IMR-90 (cell line): ENCODE data around the gene MMS19. TPM values are rescaled to one million over a fixed set of nuclear protein-coding genes. Genes with fewer than 3 reads are reported as not detected.
A peak's percentile ranks its signal among the peaks of the same experiment; 100 is the strongest.

Source experiments
- ATAC-seq: fragments of 200-7000 bp; cut with Tn5 transposase; 2 replicates; pipeline ENCODE4 v1.9.1; 2020; ENCODE audit warnings: low read depth, mild to moderate bottlenecking, moderate library complexity
- BruUV-seq: library from RNA; stranded (reverse); fragments of 400-500 nt; replicated peaks from 2 replicates; lab custom pipeline; 2021; lab: Mats Ljungman, UMichigan
- CTCF ChIA-PET: fragments of 300-600 bp; formaldehyde crosslinking; extraction: SDS; loops from one replicate; lab custom pipeline; 2021; ENCODE audit warnings: antibody characterized with exemption; lab: Yijun Ruan, JAX
- POLR2A ChIA-PET: fragments of 300-600 bp; sonication (Branson Sonifier 250); formaldehyde crosslinking; loops from one replicate; lab custom pipeline; 2022; ENCODE audit warnings: antibody characterized with exemption; ENCODE audit not compliant: unreplicated experiment; lab: Charles Lee
- DNase-seq: peaks from one replicate; pipeline ENCODE4 v3.0.0; 2013
- H2AFZ ChIP-seq: replicated peaks from 2 replicates; pipeline ENCODE3; 2013; ENCODE audit warnings: low read length, mild to moderate bottlenecking; ENCODE audit not compliant: poor library complexity
- H2AK5ac ChIP-seq: 2 replicates; pipeline ENCODE4 v1.6.1; 2013; ENCODE audit warnings: low read depth, low read length, inconsistent platforms
- H2AK9ac ChIP-seq: replicated peaks from 2 replicates; pipeline ENCODE3; 2013; ENCODE audit warnings: mild to moderate bottlenecking, low read depth, low read length, moderate library complexity; ENCODE audit not compliant: poor library complexity
- H2BK120ac ChIP-seq: 2 replicates; pipeline ENCODE4 v1.6.1; 2013; ENCODE audit warnings: low read depth, low read length, inconsistent platforms
- H2BK15ac ChIP-seq: 3 replicates; pipeline ENCODE4 v1.6.1; 2013; ENCODE audit warnings: low read depth, low read length, inconsistent platforms
- H2BK20ac ChIP-seq: 2 replicates; pipeline ENCODE4 v1.6.1; 2013; ENCODE audit warnings: low read depth, mild to moderate bottlenecking, inconsistent platforms, low read length, moderate library complexity
- H2BK5ac ChIP-seq: 2 replicates; pipeline ENCODE4 v1.6.1; 2013; ENCODE audit warnings: mild to moderate bottlenecking, low read depth, low read length, inconsistent platforms; ENCODE audit not compliant: poor library complexity, severe bottlenecking
- H3K14ac ChIP-seq: replicated peaks from 2 replicates; pipeline ENCODE4 v1.6.1; 2013; ENCODE audit warnings: low read depth, low read length, inconsistent platforms
- H3K18ac ChIP-seq: 2 replicates; pipeline ENCODE4 v1.6.1; 2013; ENCODE audit warnings: low read depth, low read length, control low read depth
- H3K23ac ChIP-seq: 2 replicates; pipeline ENCODE4 v1.6.1; 2013; ENCODE audit warnings: low read depth, low read length, inconsistent platforms
- H3K27ac ChIP-seq: 2 replicates; pipeline ENCODE4 v1.5.1; 2013; ENCODE audit warnings: mild to moderate bottlenecking, control low read depth, low read length; ENCODE audit not compliant: insufficient read depth
- H3K27me3 ChIP-seq: 2 replicates; pipeline ENCODE4 v1.6.1; 2013; ENCODE audit warnings: low read length; ENCODE audit not compliant: control insufficient read depth, insufficient read depth
- H3K36me3 ChIP-seq: 2 replicates; pipeline ENCODE4 v1.6.1; 2013; ENCODE audit warnings: low read length, mixed read lengths; ENCODE audit not compliant: control insufficient read depth, insufficient read depth
- H3K4ac ChIP-seq: 2 replicates; pipeline ENCODE4 v1.6.1; 2013; ENCODE audit warnings: low read depth, low read length, inconsistent platforms
- H3K4me1 ChIP-seq: 2 replicates; pipeline ENCODE4 v1.6.1; 2013; ENCODE audit warnings: low read length, mixed read lengths; ENCODE audit not compliant: control insufficient read depth, insufficient read depth
- H3K4me2 ChIP-seq: 2 replicates; pipeline ENCODE4 v1.6.1; 2013; ENCODE audit warnings: low read depth, mild to moderate bottlenecking, control low read depth, low read length, moderate library complexity
- H3K4me3 ChIP-seq: 2 replicates; pipeline ENCODE4 v1.5.1; 2013; ENCODE audit warnings: low read depth, mild to moderate bottlenecking, control low read depth, low read length, moderate library complexity; ENCODE audit not compliant: insufficient read depth
- H3K56ac ChIP-seq: 2 replicates; pipeline ENCODE4 v1.6.1; 2013; ENCODE audit warnings: low read length, inconsistent platforms; ENCODE audit not compliant: insufficient read depth; ENCODE audit errors: extremely low read depth
- H3K79me1 ChIP-seq, 2 experiments: 2 replicates each; pipeline ENCODE4 v1.6.1; 2013; ENCODE audit warnings: low read length in 2 of 2, inconsistent platforms in 1 of 2, low read depth in 1 of 2
- H3K9ac ChIP-seq: 2 replicates; pipeline ENCODE4 v1.6.1; 2013; ENCODE audit warnings: low read depth, low read length, control low read depth
- H3K9me1 ChIP-seq: 2 replicates; pipeline ENCODE4 v1.6.1; 2013; ENCODE audit warnings: low read length, inconsistent platforms; ENCODE audit not compliant: insufficient read depth
- H3K9me3 ChIP-seq: 2 replicates; pipeline ENCODE4 v1.6.1; 2013; ENCODE audit warnings: low read length; ENCODE audit not compliant: control insufficient read depth, insufficient read depth
- H4K20me1 ChIP-seq: 2 replicates; pipeline ENCODE4 v1.6.1; 2013; ENCODE audit warnings: low read length, inconsistent platforms; ENCODE audit not compliant: insufficient read depth
- H4K5ac ChIP-seq: 2 replicates; pipeline ENCODE4 v1.6.1; 2013; ENCODE audit warnings: mild to moderate bottlenecking, low read depth, low read length, control low read depth
- H4K8ac ChIP-seq, 2 experiments: 2 replicates each; pipeline ENCODE4 v1.6.1; 2013; ENCODE audit warnings: low read depth in 2 of 2, low read length in 2 of 2, control low read depth in 1 of 2, inconsistent platforms in 1 of 2
- H4K91ac ChIP-seq: 2 replicates; pipeline ENCODE4 v1.6.1; 2013; ENCODE audit warnings: low read depth, low read length, inconsistent platforms; ENCODE audit not compliant: insufficient read depth
- BHLHE40 ChIP-seq: fragments of 150-350 bp; IDR thresholded peaks from 2 replicates; pipeline ENCODE4 v1.6.1; 2016; ENCODE audit warnings: mild to moderate bottlenecking, low read depth, low read length
- CEBPB ChIP-seq: IDR thresholded peaks from 2 replicates; pipeline ENCODE4 v1.6.1; 2012; ENCODE audit warnings: low read depth, low read length, improper control_type of control experiment
- MXI1 ChIP-seq: IDR thresholded peaks from 2 replicates; pipeline ENCODE4 v1.6.1; 2012; ENCODE audit warnings: low read depth, mild to moderate bottlenecking, low read length, moderate library complexity, borderline replicate concordance
- NFE2L2 ChIP-seq: fragments of 150-350 bp; IDR thresholded peaks from 2 replicates; pipeline ENCODE4 v1.6.1; 2016; ENCODE audit warnings: low read depth, mild to moderate bottlenecking, low read length
- POLR2A ChIP-seq: IDR thresholded peaks from 2 replicates; pipeline ENCODE4 v1.6.1; 2012; ENCODE audit warnings: mild to moderate bottlenecking, low read depth, low read length
- RAD21 ChIP-seq: IDR thresholded peaks from 2 replicates; pipeline ENCODE4 v1.6.1; 2012; ENCODE audit warnings: low read length, improper control_type of control experiment
- RCOR1 ChIP-seq: IDR thresholded peaks from 2 replicates; pipeline ENCODE4 v1.6.1; 2012; ENCODE audit warnings: mild to moderate bottlenecking, low read length, improper control_type of control experiment; ENCODE audit not compliant: insufficient replicate concordance
- WGBS, 2 experiments: methylation state at CpG; one replicate each; pipeline versions ENCODE4 v1.1.5 to v1.1.7; 2013; ENCODE audit warnings: missing lambda C conversion rate in 2 of 2; ENCODE audit not compliant: insufficient read length in 1 of 2; ENCODE audit errors: extremely low coverage in 2 of 2; 5-methylcytosine and 5-hydroxymethylcytosine counted together
- dilution Hi-C: fragments of 300-500 bp; cut with HindIII; formaldehyde crosslinking; loops from one replicate; pipeline ENCODE4 v1.14.3; 2018; ENCODE audit warnings: low sequenced_read_pairs; ENCODE audit not compliant: unreplicated experiment
- in situ Hi-C: fragments of 300-500 bp; cut with MboI; formaldehyde crosslinking; loops from 3 replicates; pipeline ENCODE4 v1.14.3; 2019; ENCODE audit warnings: low sequenced_read_pairs, inconsistent platforms, mixed read lengths
- intact Hi-C: fragments of 100-400 bp; cut with micrococcal nuclease; formaldehyde crosslinking; loops from 2 replicates; pipeline ENCODE4 v1.10.0; 2022
- polyA plus RNA-seq, 3 experiments: library from polyadenylated mRNA; depleted of rRNA; stranded (reverse); fragments of >200 nt; gene quantifications; 2 replicates each; pipeline ENCODE4 v1.2.3, GENCODE V29; 2012; ENCODE audit warnings: low replicate concordance in 1 of 3
- total RNA-seq: library from RNA; depleted of rRNA; stranded (reverse); fragments of >200 nt; gene quantifications from 2 replicates; pipeline ENCODE4 v1.2.3, GENCODE V29; 2012
- TF ChIP-seq, protein P1 (sequence below): fragments of 150-350 bp; IDR thresholded peaks from 2 replicates; pipeline ENCODE4 v1.6.1; 2016; ENCODE audit warnings: low read depth, mild to moderate bottlenecking, low read length, moderate library complexity, borderline replicate concordance
- TF ChIP-seq, protein P2 (sequence below): conservative IDR thresholded peaks from 2 replicates; pipeline ENCODE4 v1.5.1; 2012; ENCODE audit warnings: mild to moderate bottlenecking, low read depth, low read length, improper control_type of control experiment
- TF ChIP-seq, protein P3 (sequence below): fragments of 150-350 bp; IDR thresholded peaks from 2 replicates; pipeline ENCODE4 v1.6.1; 2017; ENCODE audit warnings: mild to moderate bottlenecking, antibody characterized with exemption, low read length, low read depth

MMS19 gene
- total and polyA plus RNA-seq, 2 of the 4 experiments (the other 2 are of a cell fraction), result 70.1 to 72.7 TPM

DNA sequence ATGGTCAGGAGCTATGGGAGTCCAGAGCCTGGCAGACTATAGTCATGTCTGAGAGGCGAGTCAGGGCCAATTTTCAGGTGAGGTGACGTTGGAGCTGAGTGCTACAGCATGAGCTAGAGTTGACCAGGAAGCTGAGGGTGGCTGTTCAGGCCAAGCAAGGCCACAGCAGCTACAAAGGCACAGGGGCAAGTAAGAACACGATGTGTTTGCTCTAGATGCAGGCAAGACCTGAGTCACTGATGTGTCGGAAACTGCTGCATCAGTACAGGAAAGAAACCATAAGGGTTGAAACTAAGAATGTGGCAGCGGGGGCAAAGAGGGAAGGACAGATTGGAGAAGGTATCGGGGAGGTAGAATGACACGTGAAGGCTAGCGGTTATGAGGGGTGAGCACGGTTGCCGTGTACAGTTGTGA, 85.3 kb downstream of the MMS19 start:
- BruUV-seq, result no TSS peak
- Histone ChIP-seq H4K5ac (no peak overlapping the region), H3K4me2 (no peak overlapping the region), H3K79me1 (peaks cover 0 to 8% of the 10 kb centered on the region in 2 experiments; a peak in 1 of 4 replicates), H3K27me3 (no peaks in the 10 kb centered on the region), H4K20me1 (no peaks in the 10 kb centered on the region), H2AK9ac (peak overlapping the region; percentile 72), H3K4me3 (no peak overlapping the region), H3K18ac (no peak overlapping the region), H3K9ac (no peak overlapping the region), H4K91ac (no peak overlapping the region), H2BK15ac (no peak overlapping the region), H3K9me1 (peaks cover 8% of the 10 kb centered on the region; the same call in 1 of the 2 replicates), H3K36me3 (no peaks in the 10 kb centered on the region), H2BK120ac (no peak overlapping the region), H2BK5ac (peak overlapping the region; percentile 10), H3K4ac (no peak overlapping the region; the same call in 1 of the 2 replicates), H3K4me1 (no peaks in the 10 kb centered on the region), H2AFZ (peak overlapping the region; percentile 63), H3K27ac (no peak overlapping the region), H3K9me3 (no peaks in the 10 kb centered on the region), H3K23ac (no peak overlapping the region), H3K14ac (no peak overlapping the region; the same call in 1 of the 2 replicates), H3K56ac (no peak overlapping the region), H2AK5ac (0 out of 2 replicates have a peak overlapping the region, but pooled peaks have one; percentile 24), H4K8ac (no peak overlapping the region), H2BK20ac (no peak overlapping the region)
- CTCF ChIA-PET, result no interaction called here
- POLR2A ChIA-PET, result no interaction called here
- intact Hi-C loops (no loop called here), in situ Hi-C loops (no loop called here), dilution Hi-C loops (no loop called here)
- WGBS, 2 experiments, result 92% methylated on average over 6 of the region's 10 CpGs; no CpG with 5 or more reads in 1 of the 2 experiments
- DNase-seq (no peak), ATAC-seq (no peak)
- TF ChIP-seq, protein P1, sequence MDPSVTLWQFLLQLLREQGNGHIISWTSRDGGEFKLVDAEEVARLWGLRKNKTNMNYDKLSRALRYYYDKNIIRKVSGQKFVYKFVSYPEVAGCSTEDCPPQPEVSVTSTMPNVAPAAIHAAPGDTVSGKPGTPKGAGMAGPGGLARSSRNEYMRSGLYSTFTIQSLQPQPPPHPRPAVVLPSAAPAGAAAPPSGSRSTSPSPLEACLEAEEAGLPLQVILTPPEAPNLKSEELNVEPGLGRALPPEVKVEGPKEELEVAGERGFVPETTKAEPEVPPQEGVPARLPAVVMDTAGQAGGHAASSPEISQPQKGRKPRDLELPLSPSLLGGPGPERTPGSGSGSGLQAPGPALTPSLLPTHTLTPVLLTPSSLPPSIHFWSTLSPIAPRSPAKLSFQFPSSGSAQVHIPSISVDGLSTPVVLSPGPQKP, result no peak
- no peak for TF ChIP-seq MXI1
- no peak for TF ChIP-seq BHLHE40
- TF ChIP-seq, protein P2, sequence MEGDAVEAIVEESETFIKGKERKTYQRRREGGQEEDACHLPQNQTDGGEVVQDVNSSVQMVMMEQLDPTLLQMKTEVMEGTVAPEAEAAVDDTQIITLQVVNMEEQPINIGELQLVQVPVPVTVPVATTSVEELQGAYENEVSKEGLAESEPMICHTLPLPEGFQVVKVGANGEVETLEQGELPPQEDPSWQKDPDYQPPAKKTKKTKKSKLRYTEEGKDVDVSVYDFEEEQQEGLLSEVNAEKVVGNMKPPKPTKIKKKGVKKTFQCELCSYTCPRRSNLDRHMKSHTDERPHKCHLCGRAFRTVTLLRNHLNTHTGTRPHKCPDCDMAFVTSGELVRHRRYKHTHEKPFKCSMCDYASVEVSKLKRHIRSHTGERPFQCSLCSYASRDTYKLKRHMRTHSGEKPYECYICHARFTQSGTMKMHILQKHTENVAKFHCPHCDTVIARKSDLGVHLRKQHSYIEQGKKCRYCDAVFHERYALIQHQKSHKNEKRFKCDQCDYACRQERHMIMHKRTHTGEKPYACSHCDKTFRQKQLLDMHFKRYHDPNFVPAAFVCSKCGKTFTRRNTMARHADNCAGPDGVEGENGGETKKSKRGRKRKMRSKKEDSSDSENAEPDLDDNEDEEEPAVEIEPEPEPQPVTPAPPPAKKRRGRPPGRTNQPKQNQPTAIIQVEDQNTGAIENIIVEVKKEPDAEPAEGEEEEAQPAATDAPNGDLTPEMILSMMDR, result no peak
- TF ChIP-seq RAD21, result no peak
- TF ChIP-seq RCOR1, result no peak
- TF ChIP-seq NFE2L2, result no peak
- no peak for TF ChIP-seq CEBPB
- no peak for TF ChIP-seq POLR2A
- TF ChIP-seq, protein P3, sequence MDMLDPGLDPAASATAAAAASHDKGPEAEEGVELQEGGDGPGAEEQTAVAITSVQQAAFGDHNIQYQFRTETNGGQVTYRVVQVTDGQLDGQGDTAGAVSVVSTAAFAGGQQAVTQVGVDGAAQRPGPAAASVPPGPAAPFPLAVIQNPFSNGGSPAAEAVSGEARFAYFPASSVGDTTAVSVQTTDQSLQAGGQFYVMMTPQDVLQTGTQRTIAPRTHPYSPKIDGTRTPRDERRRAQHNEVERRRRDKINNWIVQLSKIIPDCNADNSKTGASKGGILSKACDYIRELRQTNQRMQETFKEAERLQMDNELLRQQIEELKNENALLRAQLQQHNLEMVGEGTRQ, result no peak
